GM21825 (cell line): ENCODE measurements around the gene DNAJB13.
"Not testable (repeated sequence)": the region's sequence is repeated elsewhere in the genome, so short reads cannot be mapped to it uniquely, and the experiment has no call there.

Experiments
- ATAC-seq: cut with Tn5 transposase; IDR thresholded peaks from one replicate; pipeline ENCODE4 v1.9.1; 2021; ENCODE audit warnings: mild to moderate bottlenecking, moderate library complexity; ENCODE audit not compliant: unreplicated experiment

The DNAJB13 gene

DNA sequence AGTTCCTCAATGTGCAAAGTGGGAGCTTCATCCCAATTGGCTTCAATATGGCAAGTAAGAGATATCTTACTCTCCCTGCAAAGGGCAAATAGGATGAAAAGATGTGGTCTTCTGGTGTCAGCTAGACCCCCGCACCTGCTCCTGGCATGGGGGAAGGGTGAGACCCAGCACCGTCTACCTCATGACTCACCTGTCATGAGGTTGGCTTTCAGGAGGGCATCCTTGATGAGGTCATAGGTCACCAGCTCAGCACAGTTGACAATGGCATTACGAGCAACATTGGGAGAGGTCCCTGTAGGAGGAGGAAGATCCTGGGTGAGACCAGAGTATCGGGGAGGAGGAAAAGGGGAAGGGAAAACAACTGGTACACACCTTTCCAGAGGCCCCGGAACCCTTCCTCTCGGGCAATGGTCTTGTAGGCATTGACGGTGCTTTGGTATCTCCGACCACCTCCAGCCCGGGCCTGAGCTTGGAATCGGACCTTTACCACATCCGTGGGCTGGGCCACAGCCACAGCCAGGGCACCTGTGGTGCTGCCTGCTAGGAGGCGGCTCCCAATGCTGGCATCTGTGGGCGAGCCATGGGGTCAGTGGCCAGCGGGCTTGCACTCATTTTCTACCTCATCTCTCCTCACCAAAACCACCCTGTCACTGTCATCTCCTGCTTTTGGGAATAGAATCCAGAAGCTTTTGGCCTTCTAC is 25.8 kb downstream of the DNAJB13 start:
- no peak for ATAC-seq

DNA sequence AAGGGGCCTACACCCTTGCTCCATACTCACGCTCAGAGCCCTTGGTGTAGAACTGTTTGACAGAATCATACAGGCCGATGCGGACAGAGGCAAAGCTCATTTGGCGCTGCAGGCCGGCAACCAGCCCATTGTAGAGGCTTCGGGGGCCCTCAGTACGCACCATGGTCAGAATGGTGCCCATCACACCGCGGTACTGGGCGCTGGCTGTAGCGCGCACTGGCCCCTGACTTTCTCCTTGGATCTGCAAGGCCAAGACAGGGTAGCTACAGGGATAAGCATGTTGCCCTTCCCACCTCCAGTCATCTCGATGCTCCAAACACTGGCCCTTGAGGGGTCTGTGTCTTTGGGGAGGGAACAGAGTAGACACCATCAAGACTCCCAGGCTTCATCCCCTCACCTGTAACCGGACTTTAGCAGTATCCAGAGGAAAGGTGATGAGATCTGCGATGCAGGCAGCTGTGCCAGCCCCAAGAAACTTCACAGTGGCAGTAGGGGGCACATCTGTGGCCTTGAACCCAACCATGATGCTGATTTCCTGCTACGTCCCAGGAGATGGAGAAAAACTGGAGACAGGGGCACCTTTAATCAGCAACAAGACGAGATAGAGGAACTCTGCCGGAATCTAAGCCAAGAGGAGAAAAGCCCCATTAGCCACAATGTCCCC is 27.2 kb downstream of the DNAJB13 start:
- no peak for ATAC-seq

DNA sequence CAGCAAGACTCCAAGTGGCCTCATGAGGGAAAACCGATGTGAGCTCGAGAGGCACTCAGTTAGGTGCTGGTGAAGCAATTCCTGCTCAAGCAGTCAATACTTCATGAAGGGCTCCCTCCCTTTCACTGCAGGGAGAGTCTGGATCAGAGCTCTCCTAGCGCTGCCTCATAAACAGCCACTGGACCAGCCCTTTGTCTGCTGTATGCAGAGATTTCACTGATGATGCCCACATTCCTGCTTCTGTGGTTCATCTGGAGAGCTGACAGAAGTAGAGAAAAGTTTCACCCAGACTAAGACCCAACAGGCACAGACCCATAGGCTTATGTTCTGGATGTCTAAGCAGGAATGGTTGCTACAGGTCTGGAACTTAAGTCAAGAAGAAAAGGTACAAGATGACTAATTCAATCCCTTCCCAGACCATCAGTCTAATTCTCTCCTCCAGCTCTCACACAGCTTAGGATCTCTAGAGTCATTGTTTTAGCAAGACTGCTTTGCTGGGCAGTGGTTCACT is 27.8 kb downstream of the DNAJB13 start:
- no peak for ATAC-seq

DNA sequence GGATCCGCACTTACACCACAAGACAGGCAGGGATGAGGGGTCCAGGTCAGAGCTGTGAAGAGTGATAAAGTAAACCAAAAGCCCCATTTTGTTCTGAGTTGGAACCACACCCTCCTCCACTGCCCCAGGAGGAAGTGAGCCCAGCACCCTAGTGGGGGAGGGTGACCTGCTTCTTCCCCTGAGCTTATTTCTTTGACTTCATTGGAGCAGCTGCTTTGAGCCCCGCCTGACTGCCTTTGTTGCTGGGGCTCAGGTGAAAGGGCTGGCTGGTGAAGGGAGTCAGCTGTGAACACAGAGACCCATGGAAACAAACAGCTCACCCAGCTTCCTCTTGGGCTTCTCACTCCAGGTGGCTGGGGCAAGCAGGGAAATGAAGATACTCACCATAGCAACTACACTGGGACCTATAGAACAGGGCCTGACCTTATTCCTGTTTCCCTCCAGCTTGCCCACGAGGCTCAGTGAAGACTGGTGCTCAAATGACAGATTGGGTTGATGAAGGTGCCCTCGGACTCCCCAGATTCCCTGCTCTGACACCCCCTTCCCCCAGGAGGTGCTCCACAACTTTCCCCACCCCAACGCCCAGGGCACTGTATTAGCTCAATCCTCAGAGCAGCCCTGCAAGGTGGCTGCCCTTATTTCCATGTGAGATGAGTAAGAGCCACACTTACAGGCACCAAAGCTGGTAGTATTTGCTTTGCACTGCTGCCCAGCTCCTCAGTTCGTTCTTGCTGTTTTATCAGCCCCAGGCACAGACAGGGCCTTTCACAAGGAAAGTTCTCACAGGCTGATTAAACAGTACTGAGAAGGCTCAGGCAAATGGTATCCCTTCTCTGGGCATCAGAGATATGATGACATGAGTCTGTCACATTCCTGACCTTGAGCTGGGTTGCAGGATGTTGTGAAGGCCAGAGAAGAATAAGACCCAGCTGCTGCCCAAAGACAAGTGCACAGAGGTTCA is 29.5 kb downstream of the DNAJB13 start:
- peak; percentile 39 for ATAC-seq

DNA sequence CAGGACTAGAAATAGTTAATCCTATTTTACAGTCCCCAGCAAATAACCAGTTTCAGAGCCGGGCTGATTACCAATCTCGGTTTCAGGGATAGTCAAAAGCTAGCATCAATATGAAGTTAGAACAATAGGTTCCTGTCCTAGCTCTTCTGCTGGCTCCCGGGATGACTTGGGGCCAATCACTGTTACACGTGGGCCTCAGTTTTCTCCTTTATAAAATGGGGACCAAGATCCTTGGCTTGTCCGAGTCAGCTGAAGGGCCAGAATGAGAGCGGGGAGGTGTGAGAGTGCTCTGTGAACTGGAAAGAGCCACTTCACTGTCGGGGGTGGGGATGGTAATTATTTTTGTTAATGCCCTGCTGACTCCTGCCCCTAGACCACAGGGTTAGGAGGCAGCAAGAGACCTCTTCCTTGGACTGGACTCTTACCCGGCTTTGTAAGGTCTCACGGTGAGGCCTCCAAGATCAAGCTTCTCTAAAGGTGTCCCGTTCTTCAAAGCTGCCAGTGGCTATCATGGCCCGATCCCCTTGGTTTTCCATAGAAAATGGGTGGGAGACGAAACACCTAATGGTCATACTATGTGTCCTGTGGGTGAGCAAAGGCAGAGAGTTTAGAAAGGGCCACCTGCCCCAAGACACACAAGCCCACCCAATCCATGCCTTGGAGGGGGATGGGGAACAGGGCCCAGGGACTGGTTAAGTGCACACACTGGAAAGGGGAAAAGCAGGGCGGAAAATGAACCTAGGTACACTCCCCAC is 30.4 kb downstream of the DNAJB13 start:
- ATAC-seq = no peak

DNA sequence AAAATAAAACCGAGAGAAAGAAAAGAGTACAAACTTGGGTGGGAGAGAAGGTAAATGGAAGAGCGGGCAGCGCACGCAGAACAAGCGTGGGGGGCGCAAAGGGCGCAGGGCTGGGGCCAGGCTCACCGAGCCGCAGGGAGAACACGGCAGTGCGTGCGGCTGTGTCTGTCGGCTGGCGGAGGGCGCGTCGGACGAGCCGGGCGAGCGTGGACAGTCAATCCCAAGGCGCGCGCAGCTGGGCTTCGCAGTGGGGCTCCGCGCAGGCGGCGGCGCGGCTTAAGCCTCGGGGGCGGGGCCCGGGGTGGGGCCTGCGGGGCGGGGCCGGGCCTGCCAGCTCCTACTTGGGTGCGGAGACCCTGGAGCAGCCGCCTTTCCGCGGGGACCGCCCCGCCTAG is 31.8 kb downstream of the DNAJB13 start, which contains the start of gene UCP2:
UCP2 (minus strand) TSS at position 249 of the 395 bp plus-strand sequence. CDS start 4,465 bp downstream, outside the sequence.
- ATAC-seq = peak; percentile 42

DNA sequence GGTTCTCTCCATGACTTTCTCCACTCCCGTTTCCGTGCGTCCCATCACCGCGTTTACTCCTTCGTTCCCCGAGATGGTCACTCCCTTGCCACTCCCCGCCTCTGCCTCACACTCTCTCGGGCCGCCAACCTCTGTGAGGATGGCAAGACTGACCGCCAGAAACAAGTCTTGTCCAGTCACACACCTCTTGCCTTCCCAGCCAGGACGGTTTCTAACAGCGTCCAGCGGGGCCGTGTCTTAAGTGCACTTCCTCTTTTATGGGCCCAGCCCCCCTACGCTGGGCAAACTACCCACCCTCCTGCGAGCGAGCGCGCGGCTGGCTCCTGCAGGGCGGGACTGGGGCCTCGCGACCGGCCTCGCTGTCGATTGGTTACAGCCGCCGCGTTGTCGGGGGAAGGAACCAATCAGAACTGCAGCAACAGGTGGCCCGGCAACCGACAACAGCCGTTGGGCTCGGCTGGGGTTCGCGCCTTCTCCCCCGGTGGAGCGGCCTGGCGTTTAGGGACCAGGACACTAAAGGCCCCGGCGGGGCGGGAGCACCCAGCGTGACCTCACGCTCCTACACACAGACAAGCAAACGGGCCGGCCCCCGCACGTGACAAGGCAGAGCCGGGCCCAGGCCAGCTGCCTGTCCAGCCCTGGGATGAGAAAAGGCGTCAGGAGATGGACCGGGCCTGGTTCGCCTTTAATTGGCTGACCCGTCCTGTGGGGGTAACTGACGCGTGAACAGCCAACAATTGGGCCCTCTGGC is 32.3 kb downstream of the DNAJB13 start:
- peak; percentile 68 for ATAC-seq

DNA sequence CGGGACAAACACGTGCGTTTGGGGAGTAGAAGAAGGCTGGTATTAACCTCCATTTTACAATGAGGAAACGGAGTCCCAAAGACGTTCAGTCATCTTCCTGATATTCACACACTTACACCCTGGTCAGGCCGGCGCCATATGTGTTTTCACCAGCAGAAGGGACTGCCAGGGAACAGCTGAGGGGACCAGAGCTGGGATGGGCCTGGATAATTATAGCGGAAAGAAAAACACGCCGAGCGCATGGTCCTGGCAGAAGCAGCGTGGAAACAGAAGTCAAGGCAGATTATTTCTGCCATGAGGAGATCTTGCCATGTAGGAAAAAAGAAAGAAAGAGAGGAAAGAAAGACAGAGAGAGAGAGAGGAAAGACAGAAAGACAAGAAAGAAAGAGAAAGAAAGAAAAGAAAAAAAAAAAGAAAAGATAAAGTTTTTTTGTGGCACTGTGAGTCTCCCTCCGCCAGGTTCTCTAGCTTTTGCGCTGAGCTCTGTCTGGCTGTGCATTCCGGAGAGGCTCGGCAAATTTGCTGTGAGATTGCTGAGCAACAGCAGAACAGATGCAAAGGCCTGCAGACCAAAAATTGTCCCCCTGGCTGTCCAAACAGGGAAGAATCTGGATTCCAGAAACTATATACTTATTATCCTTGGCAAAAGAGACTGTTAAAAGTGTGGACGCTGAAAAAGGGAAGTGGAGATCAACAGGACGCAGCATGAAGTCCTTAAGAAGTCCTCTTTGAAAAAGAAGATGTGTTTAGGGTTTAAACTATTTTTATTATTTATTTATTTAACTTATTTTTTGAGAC is 33.1 kb downstream of the DNAJB13 start:
- ATAC-seq = no peak

DNA sequence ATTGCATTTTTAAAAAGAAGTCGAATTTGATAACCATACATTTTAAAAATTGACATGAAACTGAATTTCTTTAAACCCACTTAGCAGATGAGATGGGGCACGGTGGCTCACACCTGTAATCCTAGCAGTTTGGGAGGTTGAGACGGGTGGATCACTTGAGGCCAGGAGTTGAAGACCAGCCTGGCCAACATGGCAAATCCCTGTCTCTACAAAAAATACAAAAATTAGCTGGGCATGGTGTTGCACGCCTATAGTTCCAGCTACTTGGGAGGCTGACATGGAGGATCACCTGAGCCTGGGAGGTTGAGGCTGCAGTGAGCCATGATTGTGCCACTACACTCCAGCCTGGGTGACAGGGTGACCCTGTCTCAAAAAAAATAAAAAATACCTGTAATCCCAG is 34.8 kb downstream of the DNAJB13 start:
- ATAC-seq = not testable (repeated sequence)

DNA sequence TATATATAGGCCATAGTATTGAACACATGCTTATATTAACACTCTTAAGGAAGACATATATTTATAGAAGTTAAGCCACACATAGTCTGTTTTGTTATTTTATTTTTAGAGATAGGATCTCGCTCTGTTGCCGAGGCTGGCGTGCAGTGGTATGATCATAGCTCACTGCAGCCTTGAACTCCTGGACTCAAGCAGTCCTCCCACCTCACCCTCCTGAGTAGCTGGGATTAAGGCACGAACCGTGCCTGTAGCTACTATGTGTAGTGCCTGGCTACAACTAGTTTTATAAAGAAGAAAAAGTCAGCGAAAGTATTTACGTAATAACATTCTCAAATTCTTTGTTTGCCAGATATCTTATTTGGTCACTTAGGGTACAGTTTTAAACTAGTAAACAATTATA is 37.4 kb downstream of the DNAJB13 start:
- no peak for ATAC-seq

DNA sequence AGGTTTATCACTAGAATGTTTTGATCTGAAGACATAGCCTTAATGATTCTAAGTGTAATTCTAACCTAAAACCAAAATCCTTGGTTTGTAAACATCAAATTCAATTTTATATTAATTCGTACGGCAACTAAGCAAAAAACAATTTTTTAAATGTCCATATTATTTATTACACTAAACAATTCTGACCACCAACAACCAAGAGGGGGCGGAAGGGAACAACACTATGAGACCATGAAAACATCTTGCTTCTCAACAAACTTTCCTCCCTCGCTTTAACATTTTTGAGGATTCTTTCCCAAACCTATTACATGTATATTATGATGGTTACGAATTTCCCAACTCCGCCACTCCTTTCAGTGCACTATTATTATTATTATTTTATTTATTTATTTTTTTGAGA is 38.3 kb downstream of the DNAJB13 start:
- ATAC-seq = no peak

DNA sequence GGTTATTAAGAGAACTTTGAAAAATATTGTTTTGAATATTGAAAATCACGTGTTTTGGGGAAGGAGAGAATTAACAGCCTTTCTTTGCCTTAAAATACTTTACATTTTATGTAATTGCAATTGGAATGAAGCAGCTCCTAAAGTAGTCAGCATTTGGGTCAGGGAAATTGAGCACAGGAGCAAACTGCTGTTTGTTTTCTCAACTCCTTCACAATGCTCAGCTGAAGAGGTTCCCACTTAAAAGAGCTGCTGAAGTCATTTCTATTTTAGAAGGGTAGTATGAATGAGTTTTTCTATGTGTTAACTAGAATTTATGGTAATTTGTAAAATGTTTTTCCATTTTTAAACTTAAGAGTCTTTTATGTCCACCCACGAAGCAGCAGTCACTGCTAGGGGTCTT is 39.9 kb downstream of the DNAJB13 start:
- ATAC-seq = no peak

DNA sequence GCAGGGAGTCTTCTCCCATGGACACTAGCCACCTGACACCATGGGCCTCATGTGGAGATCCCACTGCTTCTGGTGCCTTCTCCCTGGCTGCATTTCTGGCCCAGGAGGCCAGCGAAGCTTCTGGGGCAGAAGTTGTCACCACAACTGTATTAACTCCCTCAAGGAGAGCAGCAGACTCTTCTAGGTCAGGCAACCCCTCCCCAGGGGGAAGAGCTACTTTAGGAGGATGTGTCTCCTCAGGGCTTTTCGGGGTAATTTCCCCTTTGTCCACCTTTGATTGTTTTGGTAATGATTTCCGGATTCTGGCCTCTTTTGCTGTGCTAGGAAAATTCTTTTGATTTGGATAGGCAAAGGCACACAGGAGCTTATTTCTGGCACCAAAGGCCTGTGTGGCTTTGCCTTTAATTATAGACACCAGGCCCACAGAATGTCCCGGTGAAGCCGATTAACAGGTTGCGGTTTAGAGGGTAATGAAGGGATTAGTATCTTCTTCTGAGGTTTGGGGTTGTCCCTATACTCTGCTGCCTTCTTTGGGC is 40.7 kb downstream of the DNAJB13 start:
- ATAC-seq = peak; percentile 51

DNA sequence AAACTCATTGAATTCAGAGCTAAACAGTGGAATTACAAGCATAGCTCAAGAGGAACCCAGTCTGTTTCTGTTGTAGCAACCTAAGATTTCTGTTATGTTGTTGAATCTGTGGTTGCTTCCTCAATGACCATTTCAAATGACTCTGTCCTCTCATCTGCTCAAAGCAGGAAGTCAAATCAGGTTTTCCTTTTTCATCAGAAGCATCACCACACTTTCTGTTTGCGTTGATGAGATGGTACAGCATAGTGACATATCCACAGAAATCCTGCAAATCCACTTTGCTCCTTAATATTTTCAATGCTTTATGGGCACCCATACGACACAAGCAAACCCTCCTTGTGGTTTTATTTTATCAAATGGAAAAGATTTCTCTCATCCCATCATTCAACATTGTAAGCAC is 44.4 kb downstream of the DNAJB13 start:
- peak; percentile 37 for ATAC-seq

DNA sequence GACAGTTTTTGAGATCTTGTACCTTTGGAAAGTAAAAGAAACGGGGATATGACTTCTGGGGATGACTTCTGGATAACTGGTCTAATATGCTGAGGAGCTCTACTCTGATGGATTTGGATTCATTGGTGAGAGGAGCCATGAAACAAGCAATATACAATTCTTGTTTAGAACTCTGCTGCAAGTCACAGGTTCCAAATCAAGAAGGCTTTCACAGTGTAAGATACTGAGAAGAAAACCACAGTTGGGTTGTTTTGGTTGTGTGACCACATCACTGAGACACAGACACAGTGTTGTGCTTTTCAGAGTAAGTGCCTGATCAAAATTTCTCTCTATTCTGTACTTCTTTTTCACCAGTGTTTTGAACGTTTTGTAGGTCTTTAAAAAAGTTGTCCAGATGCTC is 44.9 kb downstream of the DNAJB13 start:
- ATAC-seq = peak; percentile 42

DNA sequence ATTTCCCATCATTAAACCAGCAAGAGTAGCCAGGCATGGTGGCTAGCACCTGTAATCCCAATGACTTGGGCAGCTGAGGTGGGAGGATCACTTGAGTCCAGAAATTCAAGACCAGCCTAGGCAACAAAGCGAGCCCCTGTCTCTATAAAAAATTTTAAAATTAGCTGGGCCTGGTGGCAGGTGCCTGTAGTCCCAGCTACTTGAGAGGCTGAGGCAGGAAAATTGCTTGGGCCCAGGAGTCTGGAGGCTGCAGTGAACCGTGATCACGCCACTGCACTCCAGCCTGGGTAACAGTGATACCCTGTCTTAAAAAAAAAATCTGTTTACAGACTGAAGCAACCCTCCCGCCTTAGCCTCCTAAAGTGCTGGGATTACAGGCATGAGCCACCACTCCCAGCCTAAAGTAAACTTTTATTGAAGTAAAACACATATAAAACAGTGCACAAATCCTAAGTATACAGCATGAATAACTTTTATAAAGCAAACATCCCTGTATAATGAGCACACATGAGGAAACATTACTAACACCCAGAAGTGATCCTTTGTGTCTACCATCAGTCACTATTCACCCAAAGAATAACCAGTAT is 45.4 kb downstream of the DNAJB13 start:
- no peak for ATAC-seq

DNA sequence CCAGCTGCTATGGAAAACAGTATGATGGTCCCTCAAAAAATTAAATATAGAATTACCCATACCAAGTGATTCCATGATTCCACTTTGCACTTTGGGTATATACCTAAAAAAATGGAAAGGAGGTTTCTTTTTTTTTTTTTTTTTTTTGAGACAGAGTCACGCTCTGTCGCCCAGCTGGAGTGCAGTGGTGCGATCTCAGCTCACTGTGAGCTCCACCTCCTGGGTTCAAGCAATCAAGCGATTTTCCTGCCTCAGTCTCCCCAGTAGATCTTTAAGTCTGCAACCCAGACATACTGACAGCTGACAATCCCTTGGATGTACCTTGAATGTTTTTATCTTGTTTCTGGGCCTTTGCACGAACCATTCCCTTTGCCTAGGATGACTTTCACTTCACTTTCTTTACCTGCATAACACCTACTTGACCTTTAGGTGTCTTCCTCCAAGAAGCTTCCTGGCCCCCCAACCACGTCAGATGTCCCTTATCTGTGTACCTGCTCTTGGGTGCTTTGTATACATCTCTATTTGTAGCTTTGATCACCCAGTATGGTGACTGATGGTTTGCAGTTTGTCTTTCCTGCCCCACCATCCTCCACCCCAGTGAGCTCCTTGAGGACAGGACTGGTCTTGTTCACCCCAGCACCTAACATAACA is 46.4 kb downstream of the DNAJB13 start:
- no peak for ATAC-seq
